GM18499 (cell line): ENCODE results near the gene LRRIQ4.

Source experiments
- ATAC-seq: cut with Tn5 transposase; IDR thresholded peaks from one replicate; pipeline ENCODE4 v1.9.1; 2021; ENCODE audit warnings: moderate number of reproducible peaks; ENCODE audit not compliant: insufficient read depth, unreplicated experiment

Gene LRRIQ4

GRCh38 chr3:169848741-169849140 lies 36.1 kb downstream of the LRRIQ4 start:
- ATAC-seq: no peak

DNA sequence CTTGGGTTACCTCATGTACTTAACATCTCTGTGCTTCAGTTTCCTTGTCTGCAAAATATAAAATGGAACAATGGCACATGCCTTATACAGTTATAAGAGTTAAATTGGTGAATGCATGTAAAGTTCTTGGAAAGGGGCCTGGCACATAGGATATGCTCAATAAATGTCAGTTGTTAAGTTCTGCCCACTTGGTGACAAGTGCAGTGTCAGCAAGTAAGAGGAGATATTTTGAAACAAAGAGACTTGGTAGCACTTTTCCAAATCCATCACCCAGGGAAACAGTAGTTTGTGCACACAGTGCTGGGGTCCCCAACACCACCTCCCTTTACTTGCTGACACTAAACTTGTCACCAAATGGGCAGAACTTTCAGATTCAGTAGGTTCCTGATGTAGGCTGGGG lies 37.9 kb downstream of the LRRIQ4 start:
- no peak for ATAC-seq

DNA sequence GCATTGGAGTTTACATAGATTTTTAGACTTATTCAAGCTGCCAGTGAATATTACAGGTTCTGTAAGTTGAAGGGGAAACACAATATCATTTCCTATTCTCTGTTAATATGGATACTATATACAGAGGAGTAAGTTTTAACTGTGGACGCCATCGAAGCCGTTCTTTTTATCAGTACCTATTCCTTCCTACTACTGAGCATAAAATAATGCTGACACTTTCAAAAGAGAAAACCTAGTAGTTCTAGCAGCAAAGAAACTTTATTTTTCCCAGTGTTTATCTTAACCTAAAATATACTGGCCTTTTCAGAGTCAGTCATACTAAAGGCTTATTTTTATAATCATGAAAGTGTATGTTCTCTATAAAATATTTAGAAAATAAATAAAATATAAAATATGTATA lies 42.8 kb downstream of the LRRIQ4 start:
- no peak for ATAC-seq

DNA sequence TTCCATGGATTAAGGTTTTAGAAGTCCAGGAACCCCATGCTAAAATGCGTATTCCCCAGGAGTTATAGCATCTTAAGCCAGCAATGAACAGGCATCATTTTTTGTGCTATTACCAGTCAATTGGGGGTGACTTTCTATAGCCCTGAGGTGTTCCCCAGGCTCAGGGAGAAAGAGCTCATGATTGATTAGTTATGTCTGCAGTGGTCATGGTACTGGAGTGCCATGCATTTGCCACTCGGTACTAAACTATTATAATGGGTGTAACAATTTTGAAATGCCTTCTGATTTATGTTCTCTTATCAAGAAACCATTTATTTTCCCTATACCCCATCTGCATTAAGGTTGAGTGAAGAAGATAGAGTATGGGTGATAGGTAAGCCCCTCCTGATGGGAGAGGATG lies 45.1 kb downstream of the LRRIQ4 start:
- no peak for ATAC-seq

GRCh38 chr3:169861871-169862270 lies 49.2 kb downstream of the LRRIQ4 start:
- no peak for ATAC-seq

DNA sequence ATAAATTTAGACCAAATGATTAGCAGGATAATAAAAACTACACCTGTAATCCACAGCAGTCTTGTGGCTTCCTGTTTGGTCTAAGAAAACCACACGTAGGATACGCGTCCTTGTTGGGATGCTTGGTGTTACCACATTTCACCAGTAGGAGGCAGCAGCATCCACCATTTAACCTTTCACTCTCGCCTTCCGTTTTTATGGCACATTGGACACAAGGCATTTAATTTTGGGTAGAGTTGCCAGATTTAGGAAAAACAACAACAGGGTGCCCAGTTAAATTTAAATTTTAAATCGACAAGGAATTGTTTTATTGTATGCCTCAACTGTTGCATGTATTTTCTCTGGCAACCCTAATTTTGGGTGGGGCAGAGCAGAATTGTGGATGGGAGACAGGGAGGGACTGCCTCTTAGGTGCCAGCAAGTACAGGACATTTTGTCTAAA lies 50.8 kb downstream of the LRRIQ4 start:
- no peak for ATAC-seq

- ATAC-seq: no peak
These were observed 51.6 kb downstream of the LRRIQ4 start for GRCh38 chr3:169864270-169864669.

DNA sequence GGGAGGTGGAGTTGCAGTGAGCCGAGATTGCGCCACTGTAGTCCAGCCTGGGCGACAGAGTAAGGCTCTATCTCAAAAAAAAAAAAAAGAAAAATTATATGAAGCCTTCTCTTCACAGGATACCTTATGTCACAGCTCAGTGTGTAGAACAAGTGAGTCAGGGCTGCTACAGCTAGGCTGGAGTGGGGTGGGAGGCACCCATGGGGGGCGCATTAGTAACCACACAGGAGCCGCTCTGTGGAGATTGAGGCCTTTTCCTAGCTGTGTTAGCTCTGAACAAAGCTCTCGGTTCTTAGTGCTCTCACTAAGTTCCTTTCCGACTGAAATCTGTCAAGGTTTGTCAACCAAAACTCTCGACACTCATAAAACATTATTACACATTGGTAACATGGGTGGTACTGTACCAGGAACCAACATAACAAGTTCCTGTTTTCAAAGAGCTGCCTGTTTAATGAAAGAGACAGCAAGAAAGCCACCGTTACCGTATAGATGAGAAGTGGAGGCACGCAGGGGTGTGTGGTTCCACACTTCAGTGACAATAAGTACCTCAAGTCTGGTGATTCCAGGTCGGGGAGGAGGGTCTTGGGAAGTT lies 52.6 kb downstream of the LRRIQ4 start:
- ATAC-seq: no peak

DNA sequence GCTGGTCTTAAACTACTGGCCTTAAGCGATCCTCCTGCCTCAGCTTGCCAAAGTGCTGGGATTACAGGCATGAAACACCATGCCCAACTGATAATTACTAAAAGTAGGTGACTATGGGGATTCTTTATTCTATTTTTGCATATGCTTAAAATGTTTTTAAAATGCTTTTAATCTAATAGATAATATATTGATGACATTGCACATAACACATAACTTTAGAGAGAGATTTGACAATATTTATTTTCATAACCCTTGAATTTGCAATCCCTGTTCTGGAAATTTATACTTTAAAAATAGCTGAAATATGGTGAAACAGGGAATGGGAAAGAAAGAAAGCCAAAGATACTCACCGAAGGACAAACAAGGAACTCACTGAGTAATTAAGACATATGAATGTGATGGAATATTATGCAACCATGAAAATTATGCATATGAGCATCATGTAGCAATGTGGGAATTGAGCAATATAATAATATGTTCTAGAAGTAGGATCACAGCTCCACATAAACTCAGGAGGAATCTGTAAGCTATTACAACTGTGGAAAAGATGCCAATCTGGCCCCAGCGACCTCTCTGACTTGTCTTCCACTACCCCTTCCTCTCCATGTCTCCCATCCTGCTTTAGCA lies 55.0 kb downstream of the LRRIQ4 start:
- ATAC-seq: no peak

DNA sequence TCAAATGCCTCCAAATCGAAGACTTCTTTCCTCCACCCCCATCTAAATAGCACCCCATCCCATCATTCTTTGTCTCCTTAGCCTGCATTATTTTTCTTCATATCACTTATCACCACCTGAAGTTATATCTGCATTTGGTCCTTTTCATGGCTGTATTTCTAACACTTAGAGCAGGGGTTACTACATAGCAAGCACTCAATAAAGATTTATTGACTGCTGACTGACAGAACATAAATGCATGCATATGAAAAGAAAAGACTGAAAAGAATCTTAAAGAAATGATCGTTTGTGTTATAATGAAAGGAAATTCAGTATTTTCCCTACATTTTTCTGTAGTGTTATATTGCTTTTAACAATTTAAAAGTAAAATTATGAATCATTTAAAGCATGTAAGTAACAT lies 55.7 kb downstream of the LRRIQ4 start:
- ATAC-seq: no peak

- ATAC-seq: no peak
These were observed 57.0 kb downstream of the LRRIQ4 start, which contains the start of gene LRRC31 for GRCh38 chr3:169869484-169870220. Gene LRRC31, minus strand, starts transcription at chr3:169869935. Its CDS starts 128 bp downstream, at chr3:169869807.

- ATAC-seq: no peak
These were observed 58.6 kb downstream of the LRRIQ4 start for GRCh38 chr3:169871129-169871886.

DNA sequence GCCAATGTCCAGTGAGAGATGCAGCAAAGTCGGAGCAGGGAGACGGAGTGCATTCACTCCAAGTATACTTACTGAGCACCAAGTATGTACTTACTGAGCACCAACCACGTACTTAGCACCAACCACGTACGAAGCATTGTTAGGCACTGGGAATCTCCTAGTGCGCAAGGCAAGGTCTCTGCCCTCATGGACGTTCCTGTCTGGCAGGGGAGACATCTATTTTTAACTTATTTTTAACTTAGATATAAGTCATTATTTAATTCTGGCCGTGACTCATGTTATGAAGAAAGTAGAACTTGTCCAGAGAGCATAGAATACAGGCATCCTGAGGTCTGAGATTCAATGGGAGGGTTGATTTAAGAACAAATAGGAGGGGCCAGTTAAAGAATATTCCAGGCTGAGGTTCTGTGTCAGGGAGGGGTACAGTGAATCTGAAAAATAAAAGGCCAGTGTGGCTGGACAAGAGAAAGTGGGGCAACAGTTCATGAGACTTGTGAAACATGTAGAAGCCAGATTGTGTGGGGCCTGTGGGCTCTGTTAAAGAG lies 66.4 kb downstream of the LRRIQ4 start:
- ATAC-seq: no peak

DNA sequence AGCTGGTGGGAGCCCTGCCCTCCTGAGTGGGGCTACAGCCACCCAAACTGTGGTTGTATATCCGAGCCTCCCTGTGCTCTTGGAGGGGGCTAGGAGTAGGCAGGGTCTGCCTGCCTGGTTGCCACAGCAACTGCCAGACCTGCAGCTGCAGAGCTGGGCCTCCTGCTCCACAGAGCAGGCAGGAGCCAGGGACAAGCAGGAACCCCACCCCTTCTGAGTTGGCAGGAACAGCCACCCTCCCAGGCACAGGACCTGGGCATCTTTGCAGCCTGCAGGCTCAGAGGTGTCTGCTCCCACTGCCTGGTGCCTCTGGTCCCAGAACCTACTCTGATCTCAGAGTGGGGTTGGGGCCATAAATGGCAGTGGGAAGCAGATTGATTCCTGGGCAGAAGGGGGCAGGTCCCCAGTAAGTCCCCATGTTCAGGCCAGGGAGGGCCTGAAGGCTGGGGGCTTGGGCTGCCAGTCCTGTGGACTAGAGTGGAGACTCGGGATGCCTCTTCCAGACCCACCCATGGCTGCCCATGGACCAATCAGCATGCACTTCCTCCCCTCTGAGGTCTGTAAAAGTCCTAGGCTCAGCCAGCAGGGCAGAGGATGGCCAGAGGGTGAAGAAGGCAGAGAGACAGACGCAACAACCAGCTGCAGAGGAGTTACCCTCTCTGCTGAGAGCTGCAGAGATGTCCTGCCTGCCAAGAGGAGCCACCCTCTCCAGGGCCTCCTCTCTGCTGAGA lies 67.3 kb downstream of the LRRIQ4 start:
- ATAC-seq: no peak

GRCh38 chr3:169880576-169881250 lies 68.0 kb downstream of the LRRIQ4 start:
- no peak for ATAC-seq

DNA sequence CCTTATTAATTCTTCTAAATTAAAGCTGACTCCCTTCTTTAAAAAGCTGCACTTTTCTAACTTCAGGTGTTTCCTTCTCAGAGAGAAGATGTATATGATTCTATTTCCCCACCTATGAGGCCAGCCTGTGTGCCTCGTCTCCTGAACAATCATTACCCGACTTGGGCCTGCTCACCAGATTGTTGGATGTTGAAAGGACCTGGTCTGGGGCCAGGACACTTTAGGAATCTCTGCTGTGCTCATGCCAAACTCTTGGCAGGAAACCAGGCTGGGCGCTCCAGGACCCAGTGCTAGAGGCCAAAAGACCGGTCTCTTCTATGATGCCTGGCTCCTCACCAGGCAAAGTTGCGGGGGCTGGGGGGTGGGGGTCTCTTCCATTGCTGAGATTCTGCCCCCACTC lies 74.0 kb downstream of the LRRIQ4 start:
- no peak for ATAC-seq
